Lung microvascular endothelial cell (primary cell): ENCODE data around the gene STK40. TPM values are rescaled to one million over a fixed set of nuclear protein-coding genes. Genes with fewer than 3 reads are reported as not detected.

Experiments
- DNase-seq, 2 donors: peaks; one replicate each; pipeline versions ENCODE4 v3.0.0 to v3.0.0-alpha.2; 2010; ENCODE audit warnings: low read depth in 2 of 2
- total RNA-seq: library from RNA; depleted of rRNA; stranded (reverse); fragments of >200 nt; gene quantifications from 2 replicates; pipeline ENCODE4 v1.2.1, GENCODE V29; 2014

Gene STK40
- total RNA-seq, 1 donor from 2014 or later = 21.6 TPM

GRCh38 chr1:36397378-36398230, 11.9 kb upstream of the STK40 start, which contains the start of gene LSM10:
Gene LSM10 (minus strand): TSS chr1:36397908. CDS start chr1:36394129, 3,779 bp downstream.
- peak; percentile 94 to 96 for DNase-seq

GRCh38 chr1:36397083-36397377, 11.3 kb upstream of the STK40 start:
- DNase-seq = no peak

GRCh38 chr1:36396359-36396758, 10.6 kb upstream of the STK40 start:
- DNase-seq = no peak

- DNase-seq = no peak
These were observed 8.0 kb upstream of the STK40 start for GRCh38 chr1:36393686-36394085.

DNA sequence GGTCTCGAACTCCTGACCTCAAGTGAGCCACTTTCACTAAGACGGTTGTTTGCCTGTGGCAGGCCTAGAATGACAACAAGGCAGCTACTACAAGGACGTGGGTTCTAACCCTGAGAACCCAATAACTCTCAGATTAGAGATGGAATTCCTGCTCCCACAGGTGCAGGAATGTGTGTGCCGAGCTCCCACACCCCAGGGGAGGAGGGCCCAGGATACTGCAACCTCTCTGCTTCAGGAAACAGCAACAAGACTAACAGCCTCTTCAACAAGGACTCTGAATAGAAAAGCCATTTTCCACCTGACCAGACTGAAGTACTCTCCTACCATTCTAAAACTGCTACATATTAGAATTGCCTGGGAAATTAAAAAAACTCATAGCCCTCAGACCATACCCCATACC, 7.1 kb upstream of the STK40 start:
- no peak for DNase-seq

GRCh38 chr1:36391271-36391670, 5.5 kb upstream of the STK40 start:
- DNase-seq = no peak

DNA sequence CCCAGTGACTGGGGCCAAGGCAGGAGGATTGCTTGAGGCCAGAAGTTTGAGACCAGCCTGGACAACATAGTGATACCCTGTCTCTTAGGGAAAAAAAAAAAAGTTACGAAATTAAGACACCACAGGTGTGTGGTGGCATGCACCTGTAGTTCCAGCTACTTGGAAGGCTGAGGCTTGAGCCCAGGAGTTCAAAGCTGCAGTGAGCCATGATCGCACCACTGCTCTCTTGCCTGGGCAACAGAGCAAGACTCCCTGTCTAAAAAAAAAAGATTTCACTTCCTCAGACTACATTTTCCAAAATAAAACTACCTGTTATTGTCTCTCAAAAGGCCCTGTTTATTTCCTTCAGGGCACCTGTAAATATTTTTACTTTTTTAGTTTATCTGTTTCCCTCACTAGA, 4.7 kb upstream of the STK40 start:
- no peak for DNase-seq

DNA sequence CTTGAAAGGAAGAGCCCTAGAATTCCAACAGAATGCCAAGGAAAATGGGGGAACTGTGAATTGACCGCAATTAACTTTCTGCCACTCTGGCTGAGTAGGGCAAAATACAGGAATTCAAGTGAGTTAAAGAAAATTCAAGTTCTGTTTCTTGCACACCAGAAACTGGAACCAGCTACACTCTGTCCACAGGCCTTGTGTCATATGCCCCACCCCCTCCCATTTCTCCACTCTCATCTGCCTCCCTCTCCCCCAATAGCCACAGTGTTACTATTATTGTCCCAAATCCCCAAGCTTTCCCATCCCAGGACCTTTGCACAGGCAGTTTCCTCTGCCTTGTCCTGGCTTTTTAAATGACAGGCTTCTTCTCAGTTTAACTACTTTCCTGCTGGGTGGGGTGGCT, 4.3 kb upstream of the STK40 start:
- no peak for DNase-seq

- DNase-seq = no peak
These were observed 3.5 kb upstream of the STK40 start for GRCh38 chr1:36389261-36389660.

DNA sequence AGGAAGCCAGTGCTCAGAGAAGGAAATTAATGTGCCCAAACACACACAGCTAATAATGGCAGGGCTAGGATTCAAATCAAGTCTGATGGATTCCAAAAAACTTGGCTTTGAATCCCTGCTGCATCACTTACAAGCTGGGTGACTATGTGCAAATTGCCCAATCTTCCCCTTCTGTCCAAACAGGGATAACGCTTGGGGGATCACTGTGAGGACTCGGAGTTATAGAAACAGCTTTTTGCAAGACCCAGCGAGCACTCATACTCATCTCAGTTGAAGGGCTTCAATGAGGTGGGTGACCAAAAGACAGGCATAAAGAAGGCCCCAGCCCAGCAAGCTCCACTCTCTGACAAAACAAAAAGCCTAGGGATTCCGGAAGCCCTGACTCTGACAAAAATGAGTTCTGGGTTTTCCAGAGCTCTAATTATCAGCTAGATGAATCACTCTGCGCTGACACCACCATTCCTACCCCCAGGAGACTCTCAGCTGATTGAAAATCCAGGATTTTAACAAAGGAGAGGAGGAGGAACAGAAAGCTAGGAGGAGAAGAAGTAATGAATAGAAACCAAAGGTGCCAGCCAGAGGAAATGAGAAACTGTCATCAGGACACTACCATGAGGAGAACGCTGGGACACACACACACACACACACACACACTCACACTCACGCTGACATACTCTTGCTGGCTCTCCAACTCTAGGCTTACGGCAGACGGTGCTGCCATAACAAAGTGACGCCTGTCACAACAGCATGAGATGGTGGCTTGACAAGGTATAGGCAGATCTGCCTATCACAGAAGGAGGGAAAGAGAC, 1.6 kb upstream of the STK40 start:
- peak; percentile 74 to 75 for DNase-seq

- peak; percentile 61 to 99 for DNase-seq
These were observed 779 bp upstream of the STK40 start for GRCh38 chr1:36386265-36387140.

DNA sequence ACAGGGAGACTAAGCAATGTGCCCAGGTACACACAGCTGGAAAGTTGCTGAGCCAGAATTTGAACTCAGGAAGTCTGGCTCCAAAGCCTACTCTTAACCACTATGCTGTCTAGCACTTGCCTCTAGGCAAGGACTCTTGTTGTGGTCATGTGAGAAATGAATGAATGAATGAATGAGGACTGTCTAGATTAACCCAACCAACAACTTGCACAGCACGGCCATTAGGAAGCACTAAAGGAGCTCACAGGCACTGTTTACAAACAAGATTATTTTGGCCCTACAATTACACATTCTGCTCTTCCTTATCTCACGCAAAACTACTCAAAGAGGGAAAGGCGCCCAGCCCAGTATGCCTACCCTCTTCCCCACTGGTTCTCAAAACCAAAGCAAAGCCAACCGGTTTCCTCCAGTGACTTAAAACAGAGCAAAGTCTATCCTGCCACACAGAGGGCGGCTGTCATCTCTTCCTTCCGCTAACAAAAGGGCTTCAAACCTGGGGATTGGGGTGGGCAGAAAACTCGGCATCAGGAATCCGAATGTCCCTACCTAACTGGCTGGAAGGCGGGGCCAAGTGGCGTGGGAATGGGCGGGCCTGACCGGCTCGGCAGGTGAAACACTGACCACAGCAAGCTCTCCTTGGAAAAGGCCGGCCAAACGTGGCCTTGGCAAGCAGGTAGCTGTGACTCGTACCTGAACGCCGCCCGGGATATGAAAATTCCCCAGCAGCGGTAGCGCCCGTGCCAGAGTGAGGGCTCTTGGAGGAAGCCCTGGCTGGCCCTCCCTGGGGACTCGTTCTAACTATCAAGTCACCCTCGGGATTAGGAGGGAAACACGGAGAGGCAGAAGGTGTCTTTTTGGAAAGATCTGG, 948 bp downstream of the STK40 start:
- DNase-seq = peak; percentile 29 to 60

DNA sequence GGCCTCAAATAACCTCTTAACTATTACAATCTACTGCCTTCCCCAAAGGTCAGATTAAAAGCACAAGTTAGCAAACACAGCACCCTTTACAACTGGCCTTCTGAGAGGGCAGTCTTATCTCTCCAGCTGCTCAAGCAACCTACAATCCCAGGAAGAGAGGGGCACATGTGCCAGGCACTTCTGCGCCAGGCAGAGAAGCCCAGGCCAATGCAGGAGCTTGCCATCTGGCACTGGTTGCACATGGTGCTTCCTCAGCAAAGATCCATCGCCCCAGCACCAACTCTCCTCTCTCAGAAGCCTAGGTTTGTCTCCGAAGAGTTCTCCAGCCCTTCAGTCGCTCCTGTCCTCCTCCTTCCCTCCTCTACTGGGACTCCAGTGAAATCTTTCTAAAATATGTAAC, 2.5 kb downstream of the STK40 start:
- DNase-seq = no peak

DNA sequence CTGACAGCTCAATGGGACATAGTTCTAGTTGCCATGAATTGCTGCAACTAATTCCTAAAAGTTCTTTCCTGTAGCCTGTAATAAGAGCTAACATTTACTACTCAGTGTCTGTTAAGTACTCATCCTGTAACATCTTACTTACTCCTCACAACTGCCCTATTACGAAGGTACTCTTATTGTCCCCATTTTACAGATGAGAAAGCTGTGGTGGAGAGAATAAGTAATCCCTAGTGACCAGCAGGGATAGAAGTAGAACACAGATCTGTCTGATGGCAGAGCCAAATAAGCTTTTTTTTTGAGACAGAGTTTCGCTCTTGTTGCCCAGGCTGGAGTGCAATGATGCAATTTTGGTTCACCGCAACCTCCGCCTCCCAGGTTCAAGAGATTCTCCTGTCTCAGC, 3.1 kb downstream of the STK40 start:
- no peak for DNase-seq

DNA sequence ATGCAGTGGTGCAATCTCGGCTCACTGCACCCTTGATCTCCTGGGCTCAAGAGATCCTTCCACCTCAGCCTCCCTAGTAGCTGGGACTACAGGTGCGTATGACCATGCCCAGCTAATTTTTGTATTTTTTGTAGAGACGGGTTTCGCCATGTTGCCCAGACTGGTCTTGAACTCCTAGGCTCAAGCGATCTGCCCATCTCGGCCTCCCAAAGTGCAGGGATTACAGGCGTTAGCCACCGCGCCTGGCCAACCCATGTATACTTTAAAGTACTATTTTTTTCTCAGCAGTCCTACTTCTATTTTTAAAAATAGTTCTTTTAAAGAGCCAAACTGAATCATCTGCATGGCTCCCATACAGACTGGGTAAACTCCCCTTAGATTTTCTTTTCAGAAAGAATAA, 3.5 kb downstream of the STK40 start:
- DNase-seq = no peak

DNA sequence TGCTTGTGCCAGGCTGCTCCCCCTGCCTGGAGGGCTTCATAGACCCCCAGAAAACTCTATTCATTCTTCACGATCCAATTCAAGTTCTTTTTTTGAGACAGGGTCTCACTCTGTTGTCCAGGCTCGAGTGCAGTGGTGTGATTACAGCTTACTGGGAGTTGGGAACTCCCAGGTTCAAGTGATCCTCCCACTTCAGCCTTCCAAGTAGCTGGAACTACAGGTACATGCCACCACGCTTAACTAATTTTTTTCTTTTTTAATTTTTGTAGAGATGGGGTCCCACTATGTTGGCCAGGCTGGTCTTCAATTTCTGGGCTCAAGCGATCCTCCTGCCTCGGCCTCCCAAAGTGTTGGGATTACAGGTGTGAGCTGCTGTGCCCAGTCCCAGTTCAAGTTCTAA, 4.3 kb downstream of the STK40 start:
- DNase-seq = no peak

DNA sequence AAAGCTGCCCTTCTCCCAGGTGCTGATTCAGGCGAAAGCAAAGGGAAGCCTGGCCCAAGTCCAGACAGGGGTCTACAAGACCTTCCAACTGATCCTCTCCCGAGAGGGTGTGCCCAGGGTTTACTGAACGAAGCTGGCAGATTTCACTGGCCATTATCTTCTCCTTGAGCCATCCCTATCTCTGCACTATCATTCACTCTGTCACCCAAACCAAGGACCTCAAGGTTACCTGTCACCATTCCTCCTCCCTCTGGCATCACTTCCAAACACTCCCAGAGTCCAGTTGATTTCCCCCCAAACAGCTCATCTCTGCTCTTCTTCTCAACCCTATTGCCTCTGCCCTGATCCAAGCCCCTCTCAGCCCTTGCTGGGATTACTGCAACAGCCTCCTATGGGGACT, 4.9 kb downstream of the STK40 start:
- no peak for DNase-seq

DNA sequence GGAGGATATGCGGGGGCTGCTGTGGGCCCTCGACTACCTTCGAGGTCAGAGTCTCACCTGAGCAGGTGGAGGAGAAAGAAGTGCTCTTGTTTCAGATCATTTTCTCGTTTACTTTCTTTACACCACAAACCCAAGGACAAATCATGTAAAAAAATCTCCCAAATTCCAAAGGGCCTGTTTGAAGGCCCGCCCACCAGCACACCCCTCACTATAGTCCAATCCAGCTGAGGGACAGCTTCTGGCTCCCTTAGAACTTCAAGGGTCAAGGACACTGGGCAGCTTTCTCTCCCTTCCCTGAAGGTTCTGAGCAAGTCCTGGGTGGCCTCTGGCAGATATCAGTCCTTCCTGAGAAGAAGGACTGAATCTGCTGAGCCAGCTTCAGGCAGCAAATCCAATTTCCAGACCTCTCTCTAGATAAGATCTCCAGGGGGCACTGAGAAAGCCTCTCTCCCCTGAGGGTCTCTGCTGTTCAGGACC, 5.5 kb downstream of the STK40 start:
- DNase-seq = no peak

DNA sequence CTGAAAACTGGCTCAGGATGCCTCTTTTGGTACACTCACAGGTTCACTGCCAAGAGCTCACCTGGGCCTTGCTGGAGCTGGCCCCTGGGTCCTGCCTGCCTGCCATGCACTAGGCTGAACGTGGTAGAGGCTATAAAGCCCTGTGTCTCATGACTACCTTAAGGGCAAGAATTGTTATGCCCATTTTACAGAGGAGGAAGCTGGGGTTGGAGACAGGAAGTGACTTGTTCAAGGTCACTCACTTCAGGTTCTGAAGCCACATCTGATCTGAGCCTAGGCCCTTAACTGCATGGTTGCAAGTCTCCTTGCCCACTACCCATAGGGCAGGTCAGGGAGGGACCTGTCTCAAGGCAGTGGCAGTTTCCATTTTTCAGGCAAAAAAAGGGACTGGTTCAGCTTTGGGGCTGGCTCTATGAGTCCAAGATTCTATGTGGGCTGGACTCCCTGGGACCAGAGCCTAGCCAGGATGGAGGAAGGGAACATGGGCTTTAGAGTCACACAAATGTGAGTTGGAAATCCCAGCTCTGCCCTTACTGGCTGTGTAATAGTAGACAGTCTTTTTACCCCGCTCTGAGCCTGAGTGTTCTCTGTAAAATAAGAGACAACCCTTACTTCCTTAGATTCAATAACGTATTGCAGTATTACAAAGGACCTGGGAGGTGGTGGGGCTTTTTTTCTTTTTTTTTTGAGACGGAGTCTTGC, 7.8 kb downstream of the STK40 start:
- no peak for DNase-seq

GRCh38 chr1:36372617-36373016, 13.1 kb downstream of the STK40 start:
- DNase-seq = no peak
